Gastroesophageal sphincter (tissue), 3 donors: ENCODE data around the gene LHX5.

Source experiments
- CTCF ChIP-seq, 4 experiments: fragments of 200-600 bp in 2 of 4; fragments of 450-650 bp in 2 of 4; sonication (generic) in 1 of 4; IDR thresholded peaks; one replicate each; pipeline ENCODE4 v1.5.1; 2017 to 2019; ENCODE audit warnings: antibody characterized with exemption in 4 of 4, mild to moderate bottlenecking in 2 of 4, moderate library complexity in 2 of 4
- EP300 ChIP-seq: sonication (generic); formaldehyde crosslinking; IDR thresholded peaks from one replicate; pipeline ENCODE4 v1.6.1; 2017; ENCODE audit warnings: antibody characterized with exemption, mild to moderate bottlenecking
- POLR2A ChIP-seq, 2 donors: fragments of 450-650 bp; IDR thresholded peaks; one replicate each; pipeline ENCODE4 v1.6.1; 2017; ENCODE audit warnings: antibody characterized with exemption in 2 of 2, mild to moderate bottlenecking in 2 of 2, moderate library complexity in 1 of 2
- POLR2AphosphoS5 ChIP-seq: sonication (generic); formaldehyde crosslinking; IDR thresholded peaks from one replicate; pipeline ENCODE4 v1.6.1; 2017; ENCODE audit warnings: antibody characterized with exemption

GRCh38 chr12:113473400-113473799 lies 1.7 kb upstream of the LHX5 start:
- no peak for TF ChIP-seq CTCF (IDR thresholded peaks at IDR 0.05)
- no peak for TF ChIP-seq POLR2A (IDR thresholded peaks at IDR 0.05)
- TF ChIP-seq POLR2AphosphoS5 = no peak
- TF ChIP-seq EP300 = no peak
